ENCODE data around the gene MGAT5.

Gene MGAT5

GRCh38 chr2:134449751-134450513 is 196.1 kb downstream of the MGAT5 start:
- no peak overlapping the region for H3K4me3 ChIP-seq (ENCODE audit: low read depth, low read length)
- H3K36me3 ChIP-seq (replicated peaks), result no peaks in the 10 kb centered on the region
- no peak for TF ChIP-seq CTCF (IDR thresholded peaks at IDR 0.05; ENCODE audit: low read depth, low read length, missing control alignments)
- H3K27me3 ChIP-seq (replicated peaks), result no peaks in the 10 kb centered on the region
- H3K27ac ChIP-seq, result no peak overlapping the region
- no peak for DNase-seq
- in situ Hi-C loops (cut with HindIII; ENCODE audit: low pct_ligation_motif_present, low sequenced_read_pairs), result no loop called here

- H3K27ac ChIP-seq, result no peak overlapping the region
- H3K27me3 ChIP-seq (replicated peaks), result no peaks in the 10 kb centered on the region
- H3K36me3 ChIP-seq (replicated peaks), result no peaks in the 10 kb centered on the region
- no peak overlapping the region for H3K4me3 ChIP-seq (ENCODE audit: low read depth, low read length)
- in situ Hi-C loops (cut with HindIII; ENCODE audit: low pct_ligation_motif_present, low sequenced_read_pairs), result no loop called here
- DNase-seq, result no peak
- TF ChIP-seq CTCF (IDR thresholded peaks at IDR 0.05; ENCODE audit: low read depth, low read length, missing control alignments), result no peak
Measured at GRCh38 chr2:134451347-134451630, 197.4 kb downstream of the MGAT5 start.

- DNase-seq, result no peak
- no peaks in the 10 kb centered on the region for H3K36me3 ChIP-seq (replicated peaks)
- TF ChIP-seq CTCF (IDR thresholded peaks at IDR 0.05; ENCODE audit: low read depth, low read length, missing control alignments), result no peak
- no peaks in the 10 kb centered on the region for H3K27me3 ChIP-seq (replicated peaks)
- no peak overlapping the region for H3K4me3 ChIP-seq (ENCODE audit: low read depth, low read length)
- in situ Hi-C loops (cut with HindIII; ENCODE audit: low pct_ligation_motif_present, low sequenced_read_pairs), result no loop called here
- H3K27ac ChIP-seq, result no peak overlapping the region
Measured at GRCh38 chr2:134452042-134452733, 198.3 kb downstream of the MGAT5 start.

- no peak for DNase-seq
- in situ Hi-C loops (cut with HindIII; ENCODE audit: low pct_ligation_motif_present, low sequenced_read_pairs), result no loop called here
- no peaks in the 10 kb centered on the region for H3K27me3 ChIP-seq (replicated peaks)
- H3K36me3 ChIP-seq (replicated peaks), result no peaks in the 10 kb centered on the region
- no peak overlapping the region for H3K4me3 ChIP-seq (ENCODE audit: low read depth, low read length)
- no peak overlapping the region for H3K27ac ChIP-seq
- no peak for TF ChIP-seq CTCF (IDR thresholded peaks at IDR 0.05; ENCODE audit: low read depth, low read length, missing control alignments)
Measured at GRCh38 chr2:134453476-134453875, 199.6 kb downstream of the MGAT5 start.

- in situ Hi-C loops (cut with HindIII; ENCODE audit: low pct_ligation_motif_present, low sequenced_read_pairs), result no loop called here
- Histone ChIP-seq H3K27me3 (replicated peaks) (no peaks in the 10 kb centered on the region), H3K36me3 (replicated peaks) (no peaks in the 10 kb centered on the region), H3K4me3 (ENCODE audit: low read depth, low read length) (no peak overlapping the region), H3K27ac (no peak overlapping the region)
- TF ChIP-seq CTCF (IDR thresholded peaks at IDR 0.05; ENCODE audit: low read depth, low read length, missing control alignments), result no peak
- no peak for DNase-seq
Measured at GRCh38 chr2:134453973-134454372, 200.1 kb downstream of the MGAT5 start.

Data from brain microvascular endothelial cell (primary cell).